ENCODE measurements around the gene TNIP2. TPM values are rescaled to one million over a fixed set of nuclear protein-coding genes. Genes with fewer than 3 reads are reported as not detected.

The TNIP2 gene
- total and polyA plus RNA-seq, 2 of the 8 experiments (the other 6 are each of a cell fraction or from before 2014, with no cell fraction given) = 23.7 to 37.7 TPM

GRCh38 chr4:2797545-2798305 is 41.6 kb upstream of the TNIP2 start (continued):
- TF ChIP-seq SP1 (IDR thresholded peaks at IDR 0.05; ENCODE audit: low read depth, low read length) (no peak), NRF1 (IDR thresholded peaks at IDR 0.05; ENCODE audit: low read depth, low read length) (no peak), BRCA1 (IDR thresholded peaks at IDR 0.05; ENCODE audit: low read depth, low read length) (no peak)
